Stimulated activated CD8-positive, alpha-beta memory T cell treated with anti-CD3 and anti-CD28 coated beads, Interleukin-2, amount 100 ng/mL, for 48 hours (primary cell): ENCODE data around the gene SMPD3.

Experiments
- DNase-seq, 2 donors: peaks; one replicate each; pipeline ENCODE4 v3.0.0-alpha.2; 2020; ENCODE audit warnings: low read depth in 2 of 2

The SMPD3 gene

DNA sequence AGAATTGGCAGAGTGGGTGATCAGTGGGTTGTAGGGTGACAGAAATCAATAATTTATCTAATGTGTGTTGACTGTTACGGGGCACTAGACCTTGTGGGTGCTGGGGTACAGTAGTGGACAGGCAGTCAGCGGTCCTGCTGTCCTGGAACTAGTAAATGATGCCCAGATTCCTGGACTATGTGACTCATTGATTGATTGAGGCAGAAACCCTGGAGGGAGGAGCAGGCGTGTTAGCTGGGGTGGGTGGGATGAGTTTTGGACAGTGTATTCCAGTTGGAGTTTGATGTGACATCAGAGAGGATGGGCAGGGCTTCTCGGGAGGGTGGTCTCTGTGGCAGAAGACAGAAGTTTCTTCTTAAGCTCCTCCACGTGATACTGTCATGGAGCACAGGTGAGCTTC, 113.1 kb downstream of the SMPD3 start:
- DNase-seq = no peak

DNA sequence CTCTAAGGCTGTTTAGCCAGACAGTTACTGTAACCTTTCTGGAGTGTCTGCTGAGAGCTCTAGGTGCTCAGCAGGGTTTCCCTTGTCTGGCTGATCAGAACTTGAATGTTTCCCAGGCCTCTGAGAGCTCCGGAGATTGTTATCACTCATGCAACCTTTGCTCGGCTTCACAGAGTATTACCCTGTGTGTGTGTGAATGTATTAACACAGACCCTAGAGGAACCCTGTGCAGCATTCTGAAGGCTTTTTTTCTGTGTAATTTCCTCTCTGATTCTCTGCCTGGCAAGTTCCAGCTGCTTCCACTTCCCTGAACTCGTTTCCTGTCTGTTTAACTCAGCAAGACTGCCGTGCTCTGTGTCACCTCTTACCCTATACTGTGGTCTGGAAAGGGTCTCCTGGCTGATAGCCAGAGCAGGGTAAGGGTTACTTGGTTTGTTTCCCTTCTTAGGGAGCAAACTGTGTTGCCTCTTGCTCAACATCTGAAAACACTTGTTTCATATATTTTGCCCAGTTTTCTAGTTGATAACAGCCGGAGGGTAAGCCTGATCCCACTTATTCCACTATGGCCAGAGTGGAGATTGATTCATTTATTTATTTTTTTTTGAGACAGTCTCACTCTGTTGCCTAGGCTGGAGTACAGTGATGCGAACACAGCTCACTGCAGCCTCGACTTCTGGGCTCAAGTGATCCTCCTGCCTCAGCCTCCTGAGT, 115.7 kb downstream of the SMPD3 start:
- DNase-seq = no peak

DNA sequence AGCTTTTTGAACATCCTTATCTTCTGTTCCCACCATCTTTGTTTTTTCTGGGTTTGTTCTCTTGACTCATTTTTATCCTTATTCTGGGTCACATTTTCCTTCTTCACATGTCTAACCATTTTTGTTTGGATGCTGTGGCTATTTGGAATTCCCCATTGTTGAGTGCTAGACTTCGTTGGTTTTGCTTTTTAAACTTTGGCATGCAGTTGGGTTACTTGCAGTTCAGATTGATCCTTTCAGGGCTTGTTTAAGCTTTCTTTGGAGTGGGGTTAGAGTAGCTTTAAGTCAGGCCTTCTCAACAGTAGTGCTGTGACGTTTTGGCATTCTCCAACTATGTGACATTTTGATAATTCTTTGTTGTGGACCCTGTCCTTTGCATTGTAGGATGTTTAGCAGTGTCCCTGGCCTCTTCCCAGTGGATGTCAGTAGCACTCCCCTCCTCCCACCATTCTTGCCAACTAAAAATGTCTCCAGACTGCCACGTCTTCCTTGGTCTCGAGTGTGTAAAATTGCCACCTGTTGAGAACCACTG, 116.4 kb downstream of the SMPD3 start:
- no peak for DNase-seq

DNA sequence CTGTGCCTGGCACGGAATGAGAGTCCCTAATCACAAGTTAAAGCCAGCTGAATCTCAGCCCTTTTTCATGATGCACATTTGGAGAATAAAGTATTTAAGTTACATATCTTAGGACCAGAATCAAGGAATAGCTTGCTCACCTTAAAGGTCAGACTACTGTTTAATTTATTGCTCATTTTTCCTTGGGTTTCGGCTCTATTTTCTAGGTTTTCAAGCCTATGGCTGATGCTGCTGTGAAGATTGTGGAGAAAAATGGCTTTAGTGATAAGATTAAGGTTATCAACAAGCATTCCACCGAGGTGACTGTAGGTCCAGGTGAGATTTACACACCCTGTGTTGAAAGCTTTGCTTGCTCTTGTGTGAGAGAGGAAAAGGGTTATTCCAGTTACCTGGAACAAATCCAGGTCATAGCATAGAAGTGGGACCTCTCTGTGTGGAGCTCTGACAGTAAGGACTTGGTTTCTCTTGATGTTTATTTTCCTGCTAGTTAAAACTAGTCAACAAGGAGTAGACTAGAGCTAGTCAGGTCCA, 119.4 kb downstream of the SMPD3 start:
- DNase-seq = no peak

DNA sequence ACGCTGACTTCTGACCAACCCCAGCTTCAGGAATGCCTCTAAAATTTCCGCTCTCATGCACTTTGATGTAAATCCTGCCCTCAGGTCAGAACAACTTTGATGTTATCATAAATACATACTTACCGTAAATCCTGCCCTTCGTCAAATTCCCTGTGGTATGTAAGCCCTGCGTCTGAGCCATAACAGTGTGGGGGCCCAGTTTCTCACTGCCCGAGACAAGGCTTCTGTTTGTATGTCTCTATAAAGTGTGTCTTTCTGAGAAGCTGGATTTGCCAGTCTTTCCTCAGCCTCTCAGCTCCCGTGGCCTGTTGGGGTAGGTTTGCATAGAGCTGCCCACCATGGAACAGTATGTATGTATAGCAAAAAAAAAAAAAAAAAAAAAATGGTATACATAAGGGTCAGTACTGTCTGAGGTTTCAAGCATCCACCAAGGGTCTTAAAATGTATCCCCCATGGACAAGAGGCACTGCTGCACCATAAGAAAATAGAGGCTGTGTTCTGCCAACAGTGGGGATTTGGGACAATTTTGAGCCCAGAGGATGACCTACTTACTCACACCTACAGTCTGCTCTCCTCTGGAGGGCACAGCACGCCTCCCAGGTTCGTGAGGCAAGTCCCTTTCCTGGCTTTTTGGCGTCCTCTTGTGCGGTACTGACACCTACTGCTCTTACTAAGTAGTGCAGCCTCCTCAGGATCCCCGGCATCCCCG, 120.0 kb downstream of the SMPD3 start:
- peak; percentile 54 to 65 for DNase-seq

DNA sequence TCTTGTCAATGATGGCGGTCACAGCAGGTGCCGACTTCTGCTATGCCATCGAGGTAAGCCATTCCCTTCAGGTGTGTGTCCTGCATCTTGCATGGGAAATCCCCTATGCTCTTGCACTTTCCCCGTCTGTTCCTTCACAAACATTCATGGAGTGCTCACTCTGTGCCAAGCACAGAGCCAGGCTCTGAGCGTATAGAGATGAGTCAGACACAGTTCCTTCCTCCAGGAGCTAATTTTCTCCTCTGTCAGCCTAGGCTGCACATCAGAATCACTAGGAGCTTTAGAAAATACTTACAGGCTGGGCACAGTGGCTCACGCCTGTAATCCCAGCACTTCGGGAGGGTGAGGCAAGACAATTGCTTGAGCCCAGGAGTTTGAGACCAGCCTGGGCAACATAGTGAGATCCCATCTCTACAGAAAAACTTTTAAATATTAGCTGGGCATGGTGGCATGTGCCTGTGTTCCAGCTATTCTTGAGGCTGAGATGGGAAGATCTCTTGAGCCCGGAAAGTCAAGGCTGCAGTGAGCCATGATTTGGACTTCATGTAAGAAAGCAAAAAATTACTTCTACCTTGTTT, 123.4 kb downstream of the SMPD3 start:
- no peak for DNase-seq

DNA sequence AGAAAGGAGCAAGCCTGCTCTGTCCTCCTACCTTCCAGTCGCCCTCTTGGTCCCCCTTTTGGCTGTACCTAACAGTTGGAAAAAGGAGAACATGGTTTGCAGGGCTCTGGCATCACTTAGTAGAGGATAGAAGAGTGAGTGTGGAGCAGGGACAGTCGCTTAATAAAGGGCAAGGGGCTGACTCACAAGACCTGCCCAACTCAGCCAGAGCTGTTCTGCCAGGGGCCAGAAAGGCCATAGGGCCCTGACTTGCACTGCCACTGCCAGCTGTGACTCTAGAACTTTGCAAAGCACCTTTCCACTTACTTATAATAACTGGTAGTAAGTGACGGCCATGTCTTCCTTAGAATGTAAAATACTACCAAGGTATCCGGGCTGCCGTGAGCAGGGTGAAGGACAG, 124.0 kb downstream of the SMPD3 start:
- DNase-seq = no peak

DNA sequence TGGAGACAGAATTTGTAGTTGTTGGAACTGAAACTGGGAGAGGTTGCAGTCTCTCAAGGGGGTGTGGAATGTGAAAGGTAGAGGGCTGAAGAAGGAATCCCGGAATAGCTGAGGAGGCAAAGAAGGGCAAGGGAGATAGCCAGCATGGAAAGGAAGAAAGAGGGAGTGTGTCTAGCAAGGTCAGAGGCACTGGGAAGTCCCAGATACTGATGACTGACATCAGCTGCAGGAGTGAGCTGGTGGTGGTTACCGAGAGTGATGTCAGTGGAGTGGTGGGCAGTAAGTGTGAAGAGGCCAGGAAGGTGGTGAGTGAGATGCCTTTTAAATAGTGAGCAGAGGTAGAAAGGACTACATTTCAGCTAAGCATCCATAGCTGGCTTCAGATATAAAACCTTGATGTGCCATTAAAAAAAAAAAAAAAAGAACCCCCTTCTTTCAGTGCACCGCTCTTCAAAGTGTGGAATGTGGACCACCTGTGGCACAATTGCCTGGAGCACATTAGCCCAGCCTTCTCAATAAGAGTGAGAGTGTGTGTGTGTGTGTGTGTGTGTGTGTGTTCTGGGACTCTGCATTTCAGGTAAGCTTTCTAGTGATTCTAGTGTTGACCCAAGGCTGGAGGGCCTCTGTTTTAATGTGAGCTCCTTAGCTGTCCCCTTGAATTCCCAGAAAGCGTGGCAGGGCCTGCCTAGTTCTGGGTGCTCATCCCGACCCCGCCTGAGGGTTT, 129.0 kb downstream of the SMPD3 start:
- peak; percentile 31 to 40 for DNase-seq

DNA sequence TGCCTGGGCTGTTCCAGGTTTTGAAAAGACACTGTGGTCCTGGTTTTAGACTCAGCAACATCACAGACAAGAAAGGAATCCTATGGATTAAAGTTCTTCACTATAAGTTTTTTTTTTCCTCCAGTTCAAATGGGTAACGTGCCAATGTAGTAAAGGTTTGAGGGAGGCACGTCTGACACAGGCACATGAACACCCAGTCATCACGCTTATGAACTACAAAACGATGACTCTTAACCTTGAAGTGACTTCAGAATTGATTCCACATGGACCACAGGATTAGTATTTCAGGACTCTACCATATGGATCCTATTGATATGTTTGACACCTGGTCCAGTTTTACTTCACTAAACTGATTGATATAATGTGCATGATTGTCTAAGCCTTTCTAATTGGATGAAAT, 135.2 kb downstream of the SMPD3 start:
- no peak for DNase-seq

DNA sequence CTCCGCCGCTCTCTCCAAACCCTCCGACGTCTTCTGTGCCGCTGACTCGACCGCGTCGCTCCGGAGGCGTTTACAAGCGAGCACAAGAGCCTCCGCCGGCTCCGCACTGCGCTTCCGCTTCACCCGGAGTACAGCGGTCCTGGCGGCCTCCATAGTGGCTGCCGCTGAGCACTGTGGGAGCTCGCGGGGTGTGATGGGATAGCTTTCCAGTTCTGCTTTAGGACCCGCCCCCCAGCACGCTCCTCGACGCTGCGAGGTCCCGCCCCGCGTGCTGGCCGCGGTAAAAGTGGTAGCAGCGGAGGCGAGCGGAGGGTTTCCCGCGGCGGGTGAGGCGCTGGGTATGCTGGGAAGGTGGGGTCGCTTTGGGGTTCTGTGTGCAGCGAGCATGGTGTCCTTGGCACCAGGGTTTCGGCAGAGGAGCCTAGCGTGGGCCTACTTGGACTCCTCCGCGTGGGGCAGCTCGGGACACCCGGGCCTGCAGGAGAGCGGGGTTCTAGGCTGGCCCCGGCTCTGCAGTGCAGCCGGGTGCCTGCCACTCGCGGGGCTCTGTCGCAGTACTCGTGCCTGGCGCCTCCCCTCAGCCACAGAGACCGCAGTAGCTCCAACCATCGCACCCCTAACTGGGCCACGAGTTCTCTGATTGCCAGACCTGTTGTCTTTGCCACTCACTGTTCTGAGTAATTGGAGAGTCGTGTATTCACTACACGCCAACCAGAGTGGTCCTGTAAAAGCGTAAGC, 137.4 kb downstream of the SMPD3 start, which contains the start of the genes PRMT7 and SLC7A6OS:
Gene PRMT7, plus strand, starts transcription at position 246 of the 738 bp plus-strand sequence. CDS start 4,961 bp downstream, outside the sequence.
Gene SLC7A6OS, minus strand, starts transcription at position 173 of the 738 bp plus-strand sequence. Its CDS starts 20 bp downstream, at position 153.
- DNase-seq = peak; percentile 89 to 91

DNA sequence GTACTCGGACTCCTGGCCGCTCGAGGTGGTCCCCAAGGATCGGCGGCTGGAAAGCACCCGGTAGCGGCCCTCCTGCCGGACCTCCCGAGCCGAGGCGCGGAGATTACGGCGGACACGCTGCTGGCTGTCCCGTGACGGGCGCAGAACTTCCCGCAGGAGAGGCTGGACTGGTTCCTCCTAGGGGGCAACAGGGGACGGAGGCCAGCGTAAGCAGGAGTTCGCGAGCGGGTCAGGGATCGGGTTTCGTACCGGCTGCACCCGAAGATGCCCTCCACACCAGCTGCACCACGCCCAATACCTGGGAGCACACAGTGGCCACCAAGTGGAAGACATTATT, 137.9 kb downstream of the SMPD3 start:
- DNase-seq = no peak

DNA sequence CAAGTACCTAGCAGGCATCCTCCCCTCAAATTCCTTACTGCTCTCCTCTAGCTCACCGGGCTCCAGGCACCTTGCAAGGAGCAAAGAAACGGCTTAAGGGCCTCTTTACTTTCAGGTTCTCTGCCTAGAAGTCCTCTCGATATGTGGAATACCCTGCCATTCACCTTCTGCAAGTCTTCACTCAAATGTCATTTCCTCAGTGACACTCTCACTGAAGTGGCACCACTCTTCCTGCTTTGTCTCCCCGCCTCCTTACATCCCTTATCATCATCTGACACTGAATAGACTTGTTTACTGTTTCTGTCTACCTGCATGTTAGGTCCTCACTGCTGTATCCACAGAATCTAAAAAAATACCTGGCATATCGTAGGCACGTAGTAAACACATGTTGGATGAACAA, 138.5 kb downstream of the SMPD3 start:
- no peak for DNase-seq
